ENCODE results near the gene LAMTOR2.
A peak's percentile ranks its signal among the peaks of the same experiment; 100 is the strongest.

DNA sequence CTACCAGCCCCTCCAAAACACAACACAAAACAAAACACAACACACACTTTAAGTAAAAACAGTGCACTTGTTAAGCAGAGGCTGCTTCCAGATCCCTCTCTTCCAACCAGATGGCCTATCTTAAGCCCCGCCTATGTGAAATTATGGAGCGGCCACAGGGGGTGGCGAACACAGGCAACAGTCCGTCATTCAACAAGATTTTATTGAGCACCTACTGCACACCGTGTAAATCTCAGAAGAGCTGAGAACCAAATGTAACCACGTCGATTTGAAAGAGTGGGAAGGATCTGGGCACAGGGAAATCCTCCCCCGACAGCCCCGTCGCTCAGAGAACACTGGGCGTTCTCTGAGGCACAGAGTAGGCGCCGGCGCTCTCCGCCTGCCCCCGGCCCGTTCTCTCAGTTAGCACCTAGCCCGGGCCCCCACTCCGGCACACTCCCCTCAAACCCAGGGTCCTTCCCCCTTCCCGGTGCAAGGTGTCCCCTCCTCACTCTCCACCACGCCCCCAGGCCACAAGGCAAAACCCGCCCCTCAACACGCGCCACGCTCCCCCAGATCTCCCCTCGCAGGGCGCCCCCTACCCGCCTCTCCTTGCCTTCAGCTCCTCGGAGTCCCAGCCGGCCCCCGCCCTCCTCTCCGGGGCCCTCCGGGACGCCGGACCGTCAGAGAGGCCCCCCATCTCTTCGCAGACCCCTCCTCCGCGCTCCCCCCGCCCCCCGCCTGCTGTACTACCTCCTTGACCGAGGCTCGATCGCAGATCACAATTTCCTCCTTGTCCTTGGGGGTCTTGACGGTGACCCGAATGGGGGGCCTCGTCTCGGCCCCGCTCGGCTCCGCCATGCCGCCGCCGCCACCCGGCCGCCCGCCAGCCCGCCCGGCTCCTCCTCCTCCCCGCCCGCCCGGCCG, 1.5 kb upstream of the LAMTOR2 start:
- no peak for TF ChIP-seq EZH2phosphoT487 (IDR thresholded peaks at IDR 0.05; ENCODE audit: borderline replicate concordance)
- TF ChIP-seq, protein P1, sequence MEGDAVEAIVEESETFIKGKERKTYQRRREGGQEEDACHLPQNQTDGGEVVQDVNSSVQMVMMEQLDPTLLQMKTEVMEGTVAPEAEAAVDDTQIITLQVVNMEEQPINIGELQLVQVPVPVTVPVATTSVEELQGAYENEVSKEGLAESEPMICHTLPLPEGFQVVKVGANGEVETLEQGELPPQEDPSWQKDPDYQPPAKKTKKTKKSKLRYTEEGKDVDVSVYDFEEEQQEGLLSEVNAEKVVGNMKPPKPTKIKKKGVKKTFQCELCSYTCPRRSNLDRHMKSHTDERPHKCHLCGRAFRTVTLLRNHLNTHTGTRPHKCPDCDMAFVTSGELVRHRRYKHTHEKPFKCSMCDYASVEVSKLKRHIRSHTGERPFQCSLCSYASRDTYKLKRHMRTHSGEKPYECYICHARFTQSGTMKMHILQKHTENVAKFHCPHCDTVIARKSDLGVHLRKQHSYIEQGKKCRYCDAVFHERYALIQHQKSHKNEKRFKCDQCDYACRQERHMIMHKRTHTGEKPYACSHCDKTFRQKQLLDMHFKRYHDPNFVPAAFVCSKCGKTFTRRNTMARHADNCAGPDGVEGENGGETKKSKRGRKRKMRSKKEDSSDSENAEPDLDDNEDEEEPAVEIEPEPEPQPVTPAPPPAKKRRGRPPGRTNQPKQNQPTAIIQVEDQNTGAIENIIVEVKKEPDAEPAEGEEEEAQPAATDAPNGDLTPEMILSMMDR (conservative IDR thresholded peaks at IDR 0.05; ENCODE audit: low read length), result peak; percentile 44

All from Loucy (cell line).